ENCODE data around the gene IGF2BP3.
A peak's percentile ranks its signal among the peaks of the same experiment; 100 is the strongest.

IGF2BP3 gene

GRCh38 chr7:23467806-23468525 lies 2.3 kb downstream of the IGF2BP3 start (continued):
- no peak for TF ChIP-seq ATF2 (tag by site-specific recombination; IDR thresholded peaks at IDR 0.05; ENCODE audit: low read depth)
- no peak for TF ChIP-seq HIC1 (tag by site-specific recombination; IDR thresholded peaks at IDR 0.05)
- no peak for TF ChIP-seq ZFP3 (tag by site-specific recombination; IDR thresholded peaks at IDR 0.05; ENCODE audit: low read depth)
- no peak for TF ChIP-seq ZNF701 (tag by site-specific recombination; IDR thresholded peaks at IDR 0.05)
- no peak for TF ChIP-seq ZNF776 (tag by site-specific recombination; IDR thresholded peaks at IDR 0.05; ENCODE audit: borderline replicate concordance)
- TF ChIP-seq ZFP37 (tag by site-specific recombination; IDR thresholded peaks at IDR 0.05), result 0 out of 2 replicates have a peak, but pooled peaks have one; percentile 55
- no peak for TF ChIP-seq GLI4 (tag by site-specific recombination; IDR thresholded peaks at IDR 0.05)
- TF ChIP-seq ZNF514 (tag by site-specific recombination; IDR thresholded peaks at IDR 0.05), result no peak
- TF ChIP-seq KLF8 (tag by site-specific recombination; IDR thresholded peaks at IDR 0.05), result 0 out of 2 replicates have a peak, but pooled peaks have one; percentile 13
- TF ChIP-seq YY2 (tag by site-specific recombination; IDR thresholded peaks at IDR 0.05), result no peak
- no peak for TF ChIP-seq ZNF629 (tag by site-specific recombination; IDR thresholded peaks at IDR 0.05)
- TF ChIP-seq ZBTB20 (tag by site-specific recombination; IDR thresholded peaks at IDR 0.05), result peak; percentile 55
- peak; percentile 96 for TF ChIP-seq TCF7L2 (IDR thresholded peaks at IDR 0.05; ENCODE audit: borderline replicate concordance, low read depth, low read length)
- no peak for TF ChIP-seq ZNF239 (tag by site-specific recombination; IDR thresholded peaks at IDR 0.05)
- TF ChIP-seq MYNN (tag by site-specific recombination; IDR thresholded peaks at IDR 0.05; ENCODE audit: borderline replicate concordance), result no peak
- TF ChIP-seq ZNF362 (tag by site-specific recombination; IDR thresholded peaks at IDR 0.05), result no peak
- no peak for TF ChIP-seq ZSCAN4 (tag by site-specific recombination; IDR thresholded peaks at IDR 0.05)
- no peak for TF ChIP-seq ZNF596 (tag by site-specific recombination; IDR thresholded peaks at IDR 0.05)
- no peak for TF ChIP-seq ZBTB7A (tag by site-specific recombination; IDR thresholded peaks at IDR 0.05; ENCODE audit: low read depth)
- TF ChIP-seq KLF16 (tag by site-specific recombination; IDR thresholded peaks at IDR 0.05), result no peak
- TF ChIP-seq SCRT1 (tag by site-specific recombination; IDR thresholded peaks at IDR 0.05; ENCODE audit: borderline replicate concordance), result no peak
- TF ChIP-seq KLF17 (tag by site-specific recombination; IDR thresholded peaks at IDR 0.05), result peak; percentile 62
- no peak for TF ChIP-seq ZNF837 (tag by site-specific recombination; IDR thresholded peaks at IDR 0.05)
- TF ChIP-seq ZNF391 (tag by site-specific recombination; IDR thresholded peaks at IDR 0.05; ENCODE audit: borderline replicate concordance, low read depth), result no peak
- TF ChIP-seq ZFP41 (tag by site-specific recombination; IDR thresholded peaks at IDR 0.05; ENCODE audit: borderline replicate concordance), result no peak
- TF ChIP-seq ZBTB10 (tag by site-specific recombination; IDR thresholded peaks at IDR 0.05), result no peak
- no peak for TF ChIP-seq IKZF3 (tag by site-specific recombination; IDR thresholded peaks at IDR 0.05)
- TF ChIP-seq ZSCAN5A (tag by site-specific recombination; IDR thresholded peaks at IDR 0.05), result no peak

All from HEK293 (cell line).